Gastroesophageal sphincter (tissue), 4 donors: ENCODE results near the gene OR51F1. TPM values are rescaled to one million over a fixed set of nuclear protein-coding genes. Genes with fewer than 3 reads are reported as not detected.

Source experiments
- ATAC-seq: fragments of 150-250 bp; one replicate; pipeline ENCODE4 v1.9.1; 2016; ENCODE audit warnings: mild to moderate bottlenecking, moderate library complexity
- H3K27ac ChIP-seq, 4 donors: fragments of 200-600 bp; sonication (generic) in 3 of 4; 1 replicate in 3 of 4; 2 replicates in 1 of 4; pipeline ENCODE4 v1.5.1; 2016 to 2019
- H3K27me3 ChIP-seq: fragments of 200-600 bp; sonication (generic); one replicate; pipeline ENCODE4 v1.5.1; 2019
- H3K36me3 ChIP-seq, 2 donors: fragments of 200-600 bp; sonication (generic); one replicate each; pipeline ENCODE4 v1.5.1; 2019; ENCODE audit warnings: control low read depth in 1 of 2
- H3K4me1 ChIP-seq, 3 donors: fragments of 200-600 bp; sonication (generic); 1 replicate in 2 of 3; 2 replicates in 1 of 3; pipeline ENCODE4 v1.5.1; 2016 to 2019; ENCODE audit warnings: control low read depth in 2 of 3
- H3K4me3 ChIP-seq, 2 donors: fragments of 200-600 bp; sonication (generic); one replicate each; pipeline ENCODE4 v1.5.1; 2019; ENCODE audit warnings: mild to moderate bottlenecking in 1 of 2, moderate library complexity in 1 of 2
- H3K9me3 ChIP-seq, 3 donors: fragments of 200-600 bp; sonication (generic); one replicate each; pipeline ENCODE4 v1.5.1; 2017 to 2019; ENCODE audit warnings: control low read depth in 2 of 3
- CTCF ChIP-seq, 4 experiments: fragments of 200-600 bp in 2 of 4; fragments of 450-650 bp in 2 of 4; sonication (generic) in 1 of 4; IDR thresholded peaks; one replicate each; pipeline ENCODE4 v1.5.1; 2017 to 2019; ENCODE audit warnings: antibody characterized with exemption in 4 of 4, mild to moderate bottlenecking in 2 of 4, moderate library complexity in 2 of 4
- EP300 ChIP-seq: sonication (generic); formaldehyde crosslinking; IDR thresholded peaks from one replicate; pipeline ENCODE4 v1.6.1; 2017; ENCODE audit warnings: antibody characterized with exemption, mild to moderate bottlenecking
- POLR2A ChIP-seq, 2 donors: fragments of 450-650 bp; IDR thresholded peaks; one replicate each; pipeline ENCODE4 v1.6.1; 2017; ENCODE audit warnings: antibody characterized with exemption in 2 of 2, mild to moderate bottlenecking in 2 of 2, moderate library complexity in 1 of 2
- POLR2AphosphoS5 ChIP-seq: sonication (generic); formaldehyde crosslinking; IDR thresholded peaks from one replicate; pipeline ENCODE4 v1.6.1; 2017; ENCODE audit warnings: antibody characterized with exemption
- WGBS, 2 donors: methylation state at CpG; one replicate each; pipeline ENCODE4 v1.1.5; 2018; ENCODE audit warnings: low coverage in 1 of 2; 5-methylcytosine and 5-hydroxymethylcytosine counted together
- total RNA-seq, 4 donors: library from RNA; depleted of rRNA; stranded (reverse); fragments of >200 nt; gene quantifications; one replicate each; pipeline ENCODE4 v1.1.0, GENCODE V29; 2016

The OR51F1 gene
- total RNA-seq, 4 donors from 2014 or later = not detected

- Histone ChIP-seq H3K27ac (no peak overlapping the region), H3K4me3 (no peak overlapping the region), H3K27me3 (no peaks in the 10 kb centered on the region), H3K36me3 (no peaks in the 10 kb centered on the region), H3K4me1 (no peaks in the 10 kb centered on the region), H3K9me3 (no peaks in the 10 kb centered on the region)
- ATAC-seq = no peak
- 53 to 65% methylated on average over 3 to 6 of the region's 6 CpGs for WGBS, 2 donors
- TF ChIP-seq POLR2A (IDR thresholded peaks at IDR 0.05) = no peak
Measured at GRCh38 chr11:4798427-4799183, 28.9 kb upstream of the OR51F1 start.

- TF ChIP-seq POLR2AphosphoS5 (no peak), EP300 (no peak), POLR2A (IDR thresholded peaks at IDR 0.05) (no peak), CTCF (IDR thresholded peaks at IDR 0.05) (no peak)
- Histone ChIP-seq H3K9me3 (no peaks in the 10 kb centered on the region), H3K27ac (no peak overlapping the region), H3K4me3 (no peak overlapping the region), H3K36me3 (no peaks in the 10 kb centered on the region), H3K4me1 (no peaks in the 10 kb centered on the region), H3K27me3 (no peaks in the 10 kb centered on the region)
- no peak for ATAC-seq
- 29% methylated on average over 2 of the region's 2 CpGs; no CpG with 5 or more reads in 1 of the 2 donors for WGBS, 2 donors
Measured at GRCh38 chr11:4797206-4797605, 27.5 kb upstream of the OR51F1 start.

GRCh38 chr11:4782454-4782853 is 12.7 kb upstream of the OR51F1 start:
- no peaks in the 10 kb centered on the region for H3K9me3 ChIP-seq
- H3K27ac ChIP-seq = no peak overlapping the region
- TF ChIP-seq POLR2A (IDR thresholded peaks at IDR 0.05) (no peak), EP300 (no peak), CTCF (IDR thresholded peaks at IDR 0.05) (no peak)
- no peak overlapping the region for H3K4me3 ChIP-seq
- WGBS, 2 donors = 56% methylated on average over 1 of the region's 1 CpG; no CpG with 5 or more reads in 1 of the 2 donors
- no peaks in the 10 kb centered on the region for H3K27me3 ChIP-seq
- no peak for ATAC-seq
- H3K36me3 ChIP-seq = no peaks in the 10 kb centered on the region
- H3K4me1 ChIP-seq = no peaks in the 10 kb centered on the region

- no peaks in the 10 kb centered on the region for H3K4me1 ChIP-seq
- no peaks in the 10 kb centered on the region for H3K36me3 ChIP-seq
- no peaks in the 10 kb centered on the region for H3K9me3 ChIP-seq
- TF ChIP-seq POLR2AphosphoS5 (no peak), CTCF (IDR thresholded peaks at IDR 0.05) (no peak), POLR2A (IDR thresholded peaks at IDR 0.05) (no peak), EP300 (no peak)
- no peak overlapping the region for H3K27ac ChIP-seq
- ATAC-seq = no peak
- no peak overlapping the region for H3K4me3 ChIP-seq
- no peaks in the 10 kb centered on the region for H3K27me3 ChIP-seq
Measured at GRCh38 chr11:4768094-4768493, 1.6 kb downstream of the OR51F1 start.

GRCh38 chr11:4766420-4767043 is 3.2 kb downstream of the OR51F1 start:
- Histone ChIP-seq H3K9me3 (no peaks in the 10 kb centered on the region), H3K4me1 (no peaks in the 10 kb centered on the region), H3K4me3 (no peak overlapping the region), H3K27ac (no peak overlapping the region), H3K27me3 (no peaks in the 10 kb centered on the region), H3K36me3 (no peaks in the 10 kb centered on the region)
- WGBS, 2 donors = 83 to 88% methylated on average over 5 to 6 of the region's 6 CpGs
- ATAC-seq = no peak
- TF ChIP-seq POLR2A (IDR thresholded peaks at IDR 0.05) (no peak), CTCF (IDR thresholded peaks at IDR 0.05) (no peak), EP300 (no peak), POLR2AphosphoS5 (no peak)
